Fibroblast of skin of back (primary cell): Measurements from ENCODE around the gene KCNG4.
"Not testable (repeated sequence)": the region's sequence is repeated elsewhere in the genome, so short reads cannot be mapped to it uniquely, and the experiment has no call there.

Experiments
- DNase-seq: peaks from one replicate; pipeline ENCODE4 v3.0.0-alpha.2; 2013

The KCNG4 gene

GRCh38 chr16:84234321-84235241 is 5.2 kb downstream of the KCNG4 start:
- DNase-seq: no peak

GRCh38 chr16:84233748-84234147 is 6.1 kb downstream of the KCNG4 start:
- DNase-seq: no peak

GRCh38 chr16:84232969-84233368 is 6.8 kb downstream of the KCNG4 start:
- no peak for DNase-seq

- no peak for DNase-seq
Measured at GRCh38 chr16:84232060-84232459, 7.8 kb downstream of the KCNG4 start.

- no peak for DNase-seq
Measured at GRCh38 chr16:84229471-84229870, 10.3 kb downstream of the KCNG4 start.

DNA sequence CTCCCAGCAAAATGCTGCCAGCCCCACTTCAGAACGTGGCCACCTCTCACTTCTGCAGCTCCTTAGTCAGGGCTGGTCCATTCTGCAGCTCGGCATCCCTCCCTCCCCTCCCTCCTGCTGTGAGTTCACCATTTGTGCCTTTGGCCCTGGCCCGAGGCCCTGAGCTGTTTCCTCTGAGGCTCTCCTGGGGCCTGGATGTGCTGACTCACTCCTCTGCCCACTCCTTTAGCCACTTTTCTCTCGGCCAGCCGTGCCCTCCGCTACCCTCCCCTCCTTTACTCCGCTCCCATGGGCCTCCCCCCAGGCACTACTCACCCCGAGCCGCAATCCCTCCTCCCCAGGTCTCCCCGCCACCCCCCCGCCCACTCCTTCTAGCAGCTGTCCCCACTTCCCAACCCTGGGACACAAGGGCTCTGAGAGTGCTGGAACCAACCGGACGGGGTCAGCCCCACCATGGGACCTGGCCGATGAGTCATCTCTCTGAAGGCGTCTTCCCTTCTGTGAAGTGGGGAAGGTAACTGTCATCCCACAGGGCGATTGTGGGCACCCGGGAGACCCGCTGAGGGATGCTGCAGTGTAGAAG is 11.5 kb downstream of the KCNG4 start:
- peak; percentile 91 for DNase-seq

GRCh38 chr16:84227548-84227947 is 12.3 kb downstream of the KCNG4 start:
- DNase-seq: no peak

GRCh38 chr16:84226026-84226425 is 13.8 kb downstream of the KCNG4 start:
- no peak for DNase-seq

GRCh38 chr16:84225571-84225970 is 14.2 kb downstream of the KCNG4 start:
- no peak for DNase-seq

- no peak for DNase-seq
Measured at GRCh38 chr16:84225126-84225525, 14.7 kb downstream of the KCNG4 start.

- no peak for DNase-seq
Measured at GRCh38 chr16:84224554-84224953, 15.3 kb downstream of the KCNG4 start.

DNA sequence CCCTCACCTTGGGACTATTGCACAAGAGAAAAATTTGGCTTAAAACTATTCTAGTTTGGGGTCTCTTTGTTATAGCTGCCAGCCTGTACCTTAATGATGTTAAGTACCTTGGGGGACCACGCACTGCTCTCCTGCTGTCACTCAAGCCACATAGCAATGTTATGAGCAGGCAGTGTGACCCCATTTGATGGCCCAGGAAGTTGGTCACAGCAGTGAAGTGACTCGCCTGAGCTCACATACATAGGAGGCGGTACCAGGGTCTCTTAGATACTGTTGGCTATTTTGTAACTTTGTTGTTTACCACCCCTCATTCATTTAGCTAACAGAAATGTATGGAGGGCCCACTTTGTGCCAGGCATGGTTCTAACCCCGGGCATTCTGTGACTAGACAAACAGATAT is 16.4 kb downstream of the KCNG4 start:
- DNase-seq: peak; percentile 35

DNA sequence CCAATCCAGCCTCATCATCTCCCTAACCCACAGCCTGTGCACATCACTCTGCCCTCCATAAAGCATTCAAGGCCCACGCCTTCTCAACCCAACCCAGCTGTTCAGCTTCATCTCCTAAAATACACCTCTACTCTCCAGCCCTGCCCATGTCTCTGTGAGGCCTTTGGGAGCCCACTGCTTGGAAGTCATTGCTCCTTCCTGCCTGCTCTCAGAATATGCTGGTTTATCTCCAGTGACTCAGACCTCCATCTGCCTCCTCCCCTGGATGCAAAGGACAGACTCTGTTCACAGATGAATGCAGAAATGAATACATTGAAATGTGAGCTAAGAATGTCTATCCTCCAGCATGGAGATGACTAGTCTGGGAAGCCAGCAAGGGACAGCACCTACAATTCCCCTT is 19.0 kb downstream of the KCNG4 start:
- peak; percentile 62 for DNase-seq

DNA sequence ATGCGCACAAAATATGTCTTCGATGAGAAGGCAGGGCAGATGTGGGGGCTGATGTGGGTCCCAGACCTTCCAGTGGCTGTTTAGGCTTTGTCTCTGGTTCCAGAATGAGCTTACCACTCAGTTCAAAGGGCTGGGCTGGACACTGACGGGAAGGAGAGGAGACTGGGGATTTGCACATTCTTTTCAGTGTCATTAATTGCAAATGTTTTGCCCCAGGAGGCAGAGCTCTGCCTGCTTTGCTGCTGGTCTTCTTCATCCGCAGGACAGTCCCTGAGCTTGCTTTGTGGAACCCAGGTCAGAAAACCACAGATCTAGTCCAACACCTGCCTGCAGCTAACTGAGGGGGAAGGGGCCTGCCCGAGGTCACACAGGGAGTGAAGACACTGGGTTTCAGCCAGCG is 20.9 kb downstream of the KCNG4 start:
- no peak for DNase-seq

DNA sequence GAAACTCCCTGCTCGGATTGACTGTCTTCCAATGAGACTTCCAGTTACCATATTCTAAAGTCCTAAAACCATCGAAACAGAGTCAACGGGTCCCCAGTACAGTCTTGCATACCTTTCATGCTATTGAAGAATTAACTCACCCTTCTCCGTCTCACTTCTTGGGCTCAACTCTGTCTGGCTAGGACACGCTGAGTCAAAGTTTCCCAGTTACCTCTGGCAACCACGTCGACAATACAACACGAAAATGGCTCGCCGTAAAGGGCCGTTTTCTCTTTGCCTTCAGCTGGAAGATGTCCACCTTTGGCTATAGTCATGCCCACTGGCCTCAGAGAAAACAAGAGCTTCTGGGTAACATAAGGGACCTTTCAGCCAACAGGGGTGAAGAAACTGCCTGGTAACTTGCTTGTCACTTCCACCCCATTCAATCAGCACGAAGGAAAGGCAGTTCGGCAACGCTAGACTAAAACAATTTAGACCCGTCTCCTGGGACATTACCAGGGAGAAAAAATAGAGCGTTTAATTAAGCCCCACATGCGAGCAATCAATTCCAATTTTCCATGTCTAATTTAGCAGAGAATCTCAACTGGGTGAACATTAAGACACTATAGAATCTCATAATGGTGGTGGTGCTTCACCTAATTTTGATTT is 21.5 kb downstream of the KCNG4 start:
- no peak for DNase-seq

DNA sequence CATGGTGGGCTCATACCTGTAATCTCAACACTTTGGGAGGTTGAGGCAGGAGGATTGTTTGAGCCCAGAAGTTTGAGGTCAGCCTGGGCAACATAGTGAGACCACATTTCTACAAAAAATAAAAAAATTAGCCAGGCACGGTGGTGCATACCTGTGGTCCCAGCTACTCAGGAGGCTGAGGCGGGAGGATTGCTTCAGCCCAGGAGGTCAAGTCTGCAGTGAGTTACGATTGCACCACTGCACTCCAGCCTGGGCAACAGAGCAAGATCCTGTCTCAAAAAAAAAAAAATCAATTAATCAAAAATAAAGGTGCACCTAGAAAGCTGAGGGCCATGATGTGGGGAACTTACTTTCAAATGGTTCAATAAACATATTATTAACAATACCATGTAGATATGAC is 23.7 kb downstream of the KCNG4 start:
- not testable (repeated sequence) for DNase-seq

GRCh38 chr16:84215531-84215930 is 24.3 kb downstream of the KCNG4 start:
- no peak for DNase-seq

- DNase-seq: no peak
Measured at GRCh38 chr16:84214451-84215066, 25.3 kb downstream of the KCNG4 start.

DNA sequence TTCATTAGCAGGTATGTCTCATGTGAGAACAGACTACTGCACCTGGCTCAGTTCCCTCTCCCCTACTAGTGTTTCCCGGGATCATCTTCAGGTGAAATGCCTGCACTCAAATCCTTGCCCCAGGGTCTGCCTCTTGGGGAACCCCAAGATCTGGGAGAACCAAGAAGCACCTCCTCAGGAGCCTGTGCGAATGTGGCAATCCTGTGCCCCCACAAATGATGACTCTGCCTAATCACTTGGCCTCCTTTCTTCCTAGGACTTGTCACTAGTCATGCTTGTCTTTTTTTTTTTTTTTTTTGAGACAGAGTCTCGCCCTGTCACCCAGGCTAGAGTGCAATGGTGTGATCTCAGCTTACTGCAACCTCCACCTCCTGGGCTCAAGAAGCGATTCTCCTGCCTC is 27.2 kb downstream of the KCNG4 start:
- DNase-seq: no peak

DNA sequence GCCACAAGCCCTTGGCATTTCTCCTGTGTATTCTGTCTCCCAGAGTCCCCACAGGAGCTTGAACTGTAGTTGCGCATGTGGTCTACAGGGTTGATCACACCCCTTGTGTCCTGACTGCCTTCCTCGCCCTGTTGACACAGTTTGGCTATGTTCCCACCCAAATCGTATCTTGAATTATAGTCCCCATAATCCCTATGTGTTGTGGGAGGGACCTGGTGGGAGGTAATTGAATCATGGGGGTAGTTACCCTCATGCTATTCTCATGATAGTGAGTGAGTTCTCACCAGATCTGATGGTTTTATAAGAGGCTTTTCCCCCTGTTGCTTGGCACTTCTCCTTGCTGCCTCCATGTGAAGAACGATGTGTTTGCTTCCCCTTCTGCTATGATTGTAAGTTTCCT is 27.7 kb downstream of the KCNG4 start:
- no peak for DNase-seq

- no peak for DNase-seq
Measured at GRCh38 chr16:84209989-84210388, 29.8 kb downstream of the KCNG4 start.

DNA sequence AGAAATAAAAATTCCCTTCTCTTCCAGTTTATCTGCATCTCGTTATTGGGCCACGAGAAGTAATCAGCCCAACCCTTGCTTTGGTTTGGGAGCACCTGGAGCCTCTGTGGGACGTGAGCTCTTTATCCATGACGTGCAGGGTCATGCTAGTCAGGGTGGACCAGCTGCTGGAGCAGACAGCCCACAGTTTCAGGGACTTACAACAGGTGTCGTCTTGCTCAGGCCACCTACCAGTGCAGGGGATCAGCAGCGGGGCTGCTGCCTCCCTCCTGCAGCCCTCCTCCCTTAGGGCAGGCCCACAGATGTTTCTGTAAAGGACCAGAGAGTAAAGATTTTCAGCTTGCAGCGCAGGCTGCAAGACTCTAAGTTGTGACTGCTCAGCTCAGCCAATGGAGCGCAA is 31.9 kb downstream of the KCNG4 start:
- DNase-seq: no peak

- DNase-seq: no peak
Measured at GRCh38 chr16:84207251-84207650, 32.6 kb downstream of the KCNG4 start.
